Osteoblast (primary cell): ENCODE measurements around the gene PTPN3. TPM values are rescaled to one million over a fixed set of nuclear protein-coding genes. Genes with fewer than 3 reads are reported as not detected.

Experiments used
- DNase-seq: peaks from one replicate; pipeline ENCODE4 v3.0.0; 2011; ENCODE audit warnings: low spot score, mixed read lengths; ENCODE audit not compliant: insufficient read length; ENCODE audit errors: missing footprints
- H2AFZ ChIP-seq: 2 replicates; pipeline ENCODE4 v1.6.0; 2011; ENCODE audit warnings: mild to moderate bottlenecking, low read length
- H3K27ac ChIP-seq: 2 replicates; pipeline ENCODE4 v1.5.1; 2011; ENCODE audit warnings: mild to moderate bottlenecking, low read depth, low read length, moderate library complexity
- H3K27me3 ChIP-seq: 2 replicates; pipeline ENCODE4 v1.6.0; 2012; ENCODE audit warnings: mild to moderate bottlenecking, control low read depth, inconsistent platforms, low read length, moderate library complexity; ENCODE audit not compliant: insufficient read depth
- H3K36me3 ChIP-seq: 2 replicates; pipeline ENCODE4 v1.5.1; 2011; ENCODE audit warnings: mild to moderate bottlenecking, low read length, control low read depth, moderate library complexity; ENCODE audit not compliant: insufficient read depth
- H3K4me1 ChIP-seq: 2 replicates; pipeline ENCODE4 v1.5.1; 2011; ENCODE audit warnings: mild to moderate bottlenecking, low read length, control low read depth, moderate library complexity; ENCODE audit not compliant: insufficient read depth
- H3K4me2 ChIP-seq: 2 replicates; pipeline ENCODE4 v1.6.0; 2011; ENCODE audit warnings: mild to moderate bottlenecking, low read length; ENCODE audit not compliant: insufficient read depth
- H3K4me3 ChIP-seq: fragments of 200-600 bp; sonication (generic); 3 replicates; pipeline ENCODE4 v1.5.1; 2012; ENCODE audit warnings: mild to moderate bottlenecking, low read length, inconsistent platforms; ENCODE audit not compliant: insufficient read depth
- H3K79me2 ChIP-seq: 2 replicates; pipeline ENCODE4 v1.6.0; 2012; ENCODE audit warnings: mild to moderate bottlenecking, low read length, control low read depth, inconsistent platforms; ENCODE audit not compliant: insufficient read depth
- H3K9me3 ChIP-seq: 2 replicates; pipeline ENCODE4 v1.5.1; 2011; ENCODE audit warnings: low read depth, low read length, control low read depth
- H4K20me1 ChIP-seq: 2 replicates; pipeline ENCODE4 v1.6.0; 2012; ENCODE audit warnings: mild to moderate bottlenecking, low read length, control low read depth; ENCODE audit not compliant: insufficient read depth
- CTCF ChIP-seq: IDR thresholded peaks from 2 replicates; pipeline ENCODE4 v1.5.1; 2011; ENCODE audit warnings: mild to moderate bottlenecking, low read depth, low read length, moderate library complexity; ENCODE audit errors: extremely low read depth
- total RNA-seq: library from RNA; depleted of rRNA; stranded (reverse); fragments of >200 nt; gene quantifications from 2 replicates; pipeline ENCODE4 v1.2.3, GENCODE V29; 2012

The PTPN3 gene
- total RNA-seq, 1 donor: 2.9 TPM

- H3K4me1 ChIP-seq: no peaks in the 10 kb centered on the region
- TF ChIP-seq CTCF: no peak
- no peak overlapping the region for H2AFZ ChIP-seq
- no peaks in the 10 kb centered on the region for H3K36me3 ChIP-seq
- H3K4me3 ChIP-seq: no peak overlapping the region
- no peaks in the 10 kb centered on the region for H3K27me3 ChIP-seq
- no peak for DNase-seq
- no peaks in the 10 kb centered on the region for H3K79me2 ChIP-seq
- no peaks in the 10 kb centered on the region for H4K20me1 ChIP-seq
- no peak overlapping the region for H3K4me2 ChIP-seq
- H3K9me3 ChIP-seq: no peaks in the 10 kb centered on the region
- no peak overlapping the region for H3K27ac ChIP-seq
Observed at GRCh38 chr9:109416135-109416706, 81.9 kb downstream of the PTPN3 start.

- no peaks in the 10 kb centered on the region for H3K4me1 ChIP-seq
- no peak overlapping the region for H3K4me3 ChIP-seq
- no peak for DNase-seq
- no peak overlapping the region for H2AFZ ChIP-seq
- H3K27ac ChIP-seq: no peak overlapping the region
- TF ChIP-seq CTCF: no peak
- no peaks in the 10 kb centered on the region for H3K27me3 ChIP-seq
- H3K9me3 ChIP-seq: no peaks in the 10 kb centered on the region
- H3K36me3 ChIP-seq: no peaks in the 10 kb centered on the region
- no peaks in the 10 kb centered on the region for H4K20me1 ChIP-seq
- H3K79me2 ChIP-seq: no peaks in the 10 kb centered on the region
- H3K4me2 ChIP-seq: no peak overlapping the region
Observed at GRCh38 chr9:109414125-109414785, 83.9 kb downstream of the PTPN3 start.

- Histone ChIP-seq H3K27me3 (no peaks in the 10 kb centered on the region), H3K4me3 (peak overlapping the region; percentile 6)
- peak; percentile 86 for DNase-seq
Observed at GRCh38 chr9:109411798-109412352, 86.2 kb downstream of the PTPN3 start.

More at GRCh38 chr9:109411798-109412352, 86.2 kb downstream of the PTPN3 start:
- H3K9me3 ChIP-seq: no peaks in the 10 kb centered on the region
- H3K4me2 ChIP-seq: peak overlapping the region; percentile 52
- H3K36me3 ChIP-seq: no peaks in the 10 kb centered on the region
- H3K79me2 ChIP-seq: no peaks in the 10 kb centered on the region
- TF ChIP-seq CTCF: peak; percentile 92
- no peak overlapping the region for H3K27ac ChIP-seq
- no peaks in the 10 kb centered on the region for H3K4me1 ChIP-seq
- H4K20me1 ChIP-seq: no peaks in the 10 kb centered on the region
- peak overlapping the region; percentile 55 for H2AFZ ChIP-seq
